Kidney (tissue), 14 donors: Measurements from ENCODE around the gene GJB2. TPM values are rescaled to one million over a fixed set of nuclear protein-coding genes. Genes with fewer than 3 reads are reported as not detected.
A peak's percentile ranks its signal among the peaks of the same experiment; 100 is the strongest.

ENCODE experiments used
- DNase-seq, 5 donors: peaks; one replicate each; pipeline ENCODE4 v3.0.0-alpha.2; 2013 to 2020
- FAIRE-seq: peaks from 2 replicates; lab custom pipeline; 2012; peaks lifted over from hg19 to GRCh38; lab: Jason Lieb, UNC
- H3K27ac ChIP-seq, 2 donors: one replicate each; pipeline ENCODE4 v1.7.0; 2013; ENCODE audit warnings: low read depth in 2 of 2, low read length in 2 of 2, inconsistent platforms in 1 of 2
- H3K27me3 ChIP-seq: one replicate; pipeline ENCODE4 v1.7.1; 2013; ENCODE audit warnings: low read length, inconsistent platforms; ENCODE audit not compliant: control insufficient read depth, insufficient read depth
- H3K36me3 ChIP-seq, 3 donors: one replicate each; pipeline versions ENCODE4 v1.7.0 to v1.7.1; 2013; ENCODE audit warnings: low read length in 3 of 3, control low read depth in 1 of 3, inconsistent platforms in 1 of 3; ENCODE audit not compliant: insufficient read depth in 3 of 3, control insufficient read depth in 2 of 3
- H3K4me1 ChIP-seq, 3 donors: one replicate each; pipeline versions ENCODE4 v1.7.0 to v1.7.1; 2013; ENCODE audit warnings: low read length in 3 of 3, inconsistent platforms in 1 of 3, low read depth in 1 of 3; ENCODE audit not compliant: control insufficient read depth in 2 of 3, insufficient read depth in 2 of 3
- H3K4me3 ChIP-seq, 3 donors: one replicate each; pipeline versions ENCODE4 v1.7.0 to v1.8.1; 2013; ENCODE audit warnings: low read length in 3 of 3, control low read depth in 1 of 3, inconsistent platforms in 1 of 3
- H3K9ac ChIP-seq, 3 donors: one replicate each; pipeline versions ENCODE4 v1.7.0 to v1.7.1; 2013; ENCODE audit warnings: low read length in 3 of 3, control low read depth in 1 of 3, inconsistent platforms in 1 of 3
- H3K9me3 ChIP-seq, 3 donors: one replicate each; pipeline versions ENCODE4 v1.7.0 to v1.7.1; 2013; ENCODE audit warnings: low read length in 3 of 3, control low read depth in 1 of 3, inconsistent platforms in 1 of 3; ENCODE audit not compliant: control insufficient read depth in 2 of 3, insufficient read depth in 1 of 3
- CTCF ChIP-seq: IDR thresholded peaks from 3 replicates; pipeline ENCODE4 v1.5.1; 2012; ENCODE audit warnings: mild to moderate bottlenecking, moderate library complexity, borderline replicate concordance; ENCODE audit not compliant: insufficient read depth; ENCODE audit errors: extremely low read depth
- intact Hi-C: fragments of 100-400 bp; cut with DNase I; formaldehyde crosslinking; loops from one replicate; pipeline ENCODE4 v1.11.1; 2022
- polyA plus RNA-seq: library from polyadenylated mRNA; stranded (reverse); fragments of 350-450 nt; fragmentation: Illumina TruSeq; extraction: RNeasy Lipid Tissue Mini Kit (QIAGEN cat#74804); gene quantifications from one replicate; pipeline ENCODE4 v1.2.3, GENCODE V29; 2014; ENCODE audit warnings: low read depth, low replicate concordance; ENCODE audit not compliant: insufficient read depth
- total RNA-seq: library from RNA; stranded (reverse); fragmentation: NEBNext Ultra II Directional; extraction: Animal tissue kit (Norgen Biotek cat#: 25700); gene quantifications from one replicate; pipeline ENCODE4 v1.2.1, GENCODE V29; 2021
- donor health status: control.
- donor health status: control.
- donor health status: control.
- donor health status: control.
- donor health status: control.
- donor health status: DM: yes; HTN: yes; CAD: no.
- donor health status: Normal renal cell carcinoma (clear cell type).

GJB2 gene
- total and polyA plus RNA-seq, 2 donors from 2014 or later: 5.0 to 13.1 TPM

- Histone ChIP-seq H3K9me3 (no peaks in the 10 kb centered on the region), H3K9ac (no peak overlapping the region), H3K27ac (no peak overlapping the region), H3K4me1 (peaks cover 0 to 10% (median 4%) of the 10 kb centered on the region in 3 donors), H3K4me3 (no peak overlapping the region), H3K27me3 (peaks cover 5% of the 10 kb centered on the region), H3K36me3 (no peaks in the 10 kb centered on the region)
- intact Hi-C loops: no loop called here
- DNase-seq (peak in 1 of 5 donors; percentile 66), FAIRE-seq (no peak)
- TF ChIP-seq CTCF: no peak
Measured at GRCh38 chr13:20188667-20189553, 3.8 kb downstream of the GJB2 start.

GRCh38 chr13:20186771-20187170 lies 6.0 kb downstream of the GJB2 start:
- no peak for DNase-seq
- Histone ChIP-seq H3K27ac (no peak overlapping the region), H3K9me3 (no peaks in the 10 kb centered on the region), H3K4me3 (no peak overlapping the region), H3K4me1 (peaks cover 0 to 8% (median 4%) of the 10 kb centered on the region in 3 donors), H3K27me3 (peaks cover 2% of the 10 kb centered on the region), H3K36me3 (no peaks in the 10 kb centered on the region), H3K9ac (no peak overlapping the region)
- TF ChIP-seq CTCF: no peak
- intact Hi-C loops: no loop called here
- FAIRE-seq: no peak

- TF ChIP-seq CTCF: no peak
- intact Hi-C loops: no loop called here
- Histone ChIP-seq H3K9me3 (no peaks in the 10 kb centered on the region), H3K27me3 (no peaks in the 10 kb centered on the region), H3K36me3 (no peaks in the 10 kb centered on the region), H3K4me1 (peaks cover 0 to 4% (median 2%) of the 10 kb centered on the region in 3 donors), H3K9ac (no peak overlapping the region), H3K4me3 (no peak overlapping the region), H3K27ac (no peak overlapping the region)
- FAIRE-seq (no peak), DNase-seq (no peak)
Measured at GRCh38 chr13:20185366-20186056, 7.2 kb downstream of the GJB2 start.
